Activated CD8-positive, alpha-beta memory T cell treated with anti-CD3 and anti-CD28 coated beads, Interleukin-2, amount 10 ng/mL, durations not matched to agents 7 days and 5 days (primary cell): ENCODE measurements around the gene PLAGL1. TPM values are rescaled to one million over a fixed set of nuclear protein-coding genes. Genes with fewer than 3 reads are reported as not detected.
"Not testable (repeated sequence)": the region's sequence is repeated elsewhere in the genome, so short reads cannot be mapped to it uniquely, and the experiment has no call there.

Source experiments
- ATAC-seq: fragments of 150-1000 bp; cut with Tn5 transposase; one replicate; pipeline ENCODE4 v1.10.0; 2021; ENCODE audit warnings: moderate library complexity
- CTCF ChIA-PET: fragments of 350-600 bp; sonication (Branson Sonifier 250); formaldehyde crosslinking; loops from one replicate; lab custom pipeline; 2021; ENCODE audit warnings: antibody characterized with exemption; lab: Charles Lee
- DNase-seq: peaks from one replicate; pipeline ENCODE4 v3.0.0-alpha.2; 2020
- H3K27ac Mint-ChIP-seq: one replicate; pipeline ENCODE4 v1.8.0; 2021; ENCODE audit warnings: mild to moderate bottlenecking, mixed read lengths
- H3K27me3 Mint-ChIP-seq: one replicate; pipeline ENCODE4 v1.8.0; 2021; ENCODE audit warnings: mixed read lengths
- H3K36me3 Mint-ChIP-seq: one replicate; pipeline ENCODE4 v1.8.0; 2021; ENCODE audit warnings: mild to moderate bottlenecking, mixed read lengths
- H3K4me1 Mint-ChIP-seq: one replicate; pipeline ENCODE4 v1.8.0; 2021; ENCODE audit warnings: mixed read lengths
- H3K4me3 Mint-ChIP-seq: one replicate; pipeline ENCODE4 v1.8.0; 2021; ENCODE audit warnings: mild to moderate bottlenecking, moderate library complexity, mixed read lengths
- H3K9me3 Mint-ChIP-seq: one replicate; pipeline ENCODE4 v1.8.0; 2022; ENCODE audit warnings: low read depth, mixed read lengths
- total RNA-seq, 2 experiments: library from RNA; stranded (reverse); gene quantifications; one replicate each; pipeline ENCODE4 v1.2.3, GENCODE V29; 2021

PLAGL1 gene
- total RNA-seq, 2 experiments from 2014 or later = 14.7 to 23.0 TPM

GRCh38 chr6:143937668-143937970, 70.4 kb downstream of the PLAGL1 start:
- Mint-ChIP-seq H3K4me3 (no peak overlapping the region), H3K9me3 (no peaks in the 10 kb centered on the region), H3K27me3 (peaks cover 10% of the 10 kb centered on the region), H3K27ac (no peak overlapping the region), H3K4me1 (peaks cover 12% of the 10 kb centered on the region), H3K36me3 (no peaks in the 10 kb centered on the region)
- CTCF ChIA-PET = interaction anchor here (1.0 kb wide), 1 partner anchor 12 kb away, joined by 3 read pairs; no protein-coding TSS in a partner anchor
- no peak for DNase-seq
- ATAC-seq = no peak

GRCh38 chr6:143936778-143937667, 71.0 kb downstream of the PLAGL1 start:
- DNase-seq (no peak), ATAC-seq (no peak)
- no peak overlapping the region for H3K4me3 Mint-ChIP-seq
- H3K27me3 Mint-ChIP-seq = peaks cover 15% of the 10 kb centered on the region
- no peaks in the 10 kb centered on the region for H3K36me3 Mint-ChIP-seq
- H3K27ac Mint-ChIP-seq = no peak overlapping the region
- H3K4me1 Mint-ChIP-seq = peaks cover 8% of the 10 kb centered on the region
- CTCF ChIA-PET = interaction anchor here (1.0 kb wide), 1 partner anchor 12 kb away, joined by 3 read pairs; no protein-coding TSS in a partner anchor
- no peaks in the 10 kb centered on the region for H3K9me3 Mint-ChIP-seq

GRCh38 chr6:143936347-143936746, 71.7 kb downstream of the PLAGL1 start:
- Mint-ChIP-seq H3K36me3 (no peaks in the 10 kb centered on the region), H3K27me3 (peaks cover 15% of the 10 kb centered on the region), H3K4me1 (peaks cover 3% of the 10 kb centered on the region), H3K4me3 (no peak overlapping the region), H3K27ac (no peak overlapping the region), H3K9me3 (no peaks in the 10 kb centered on the region)
- CTCF ChIA-PET = interaction anchor here (1.0 kb wide), 1 partner anchor 11 kb away, joined by 3 read pairs; no protein-coding TSS in a partner anchor
- no peak for DNase-seq
- ATAC-seq = no peak

- DNase-seq (no peak), ATAC-seq (no peak)
- Mint-ChIP-seq H3K36me3 (peaks cover 3% of the 10 kb centered on the region), H3K9me3 (peaks cover 5% of the 10 kb centered on the region), H3K27me3 (peaks cover 26% of the 10 kb centered on the region), H3K4me1 (peaks cover under 1% of the 10 kb centered on the region), H3K4me3 (no peak overlapping the region), H3K27ac (no peak overlapping the region)
- CTCF ChIA-PET = no interaction called here
Measured at GRCh38 chr6:143934867-143935266, 73.2 kb downstream of the PLAGL1 start.

- DNase-seq (no peak), ATAC-seq (no peak)
- Mint-ChIP-seq H3K9me3 (peaks cover 5% of the 10 kb centered on the region), H3K36me3 (peaks cover 4% of the 10 kb centered on the region), H3K27me3 (peaks cover 29% of the 10 kb centered on the region), H3K4me1 (no peaks in the 10 kb centered on the region), H3K27ac (no peak overlapping the region), H3K4me3 (no peak overlapping the region)
- CTCF ChIA-PET = no interaction called here
Measured at GRCh38 chr6:143934331-143934730, 73.7 kb downstream of the PLAGL1 start.

- Mint-ChIP-seq H3K4me3 (no peak overlapping the region), H3K27ac (no peak overlapping the region), H3K4me1 (no peaks in the 10 kb centered on the region), H3K27me3 (peaks cover 25% of the 10 kb centered on the region), H3K9me3 (peaks cover 5% of the 10 kb centered on the region), H3K36me3 (peaks cover 4% of the 10 kb centered on the region)
- CTCF ChIA-PET = no interaction called here
- DNase-seq (no peak), ATAC-seq (no peak)
Measured at GRCh38 chr6:143929975-143930374, 78.1 kb downstream of the PLAGL1 start.

GRCh38 chr6:143928853-143929252, 79.2 kb downstream of the PLAGL1 start:
- Mint-ChIP-seq H3K27me3 (peaks cover 29% of the 10 kb centered on the region), H3K9me3 (peaks cover 5% of the 10 kb centered on the region), H3K27ac (no peak overlapping the region)

GRCh38 chr6:143917026-143917425, 91.0 kb downstream of the PLAGL1 start:
- ATAC-seq, H3K4me1 Mint-ChIP-seq, DNase-seq, CTCF ChIA-PET, H3K27ac Mint-ChIP-seq, H3K36me3 Mint-ChIP-seq, H3K4me3 Mint-ChIP-seq: not testable (repeated sequence)
- peaks cover 15% of the 10 kb centered on the region for H3K9me3 Mint-ChIP-seq
- H3K27me3 Mint-ChIP-seq = peaks cover 14% of the 10 kb centered on the region

More at GRCh38 chr6:143928853-143929252, 79.2 kb downstream of the PLAGL1 start:
- Mint-ChIP-seq H3K4me1 (no peaks in the 10 kb centered on the region), H3K4me3 (no peak overlapping the region), H3K36me3 (peaks cover 4% of the 10 kb centered on the region)
- CTCF ChIA-PET = no interaction called here
- no peak for DNase-seq
- no peak for ATAC-seq

- peaks cover 11% of the 10 kb centered on the region for H3K9me3 Mint-ChIP-seq
- H3K36me3 Mint-ChIP-seq = peaks cover 3% of the 10 kb centered on the region
- no peak overlapping the region for H3K4me3 Mint-ChIP-seq
- peaks cover 11% of the 10 kb centered on the region for H3K27me3 Mint-ChIP-seq
- no peak for DNase-seq
- no peak overlapping the region for H3K27ac Mint-ChIP-seq
- CTCF ChIA-PET = no interaction called here
- no peaks in the 10 kb centered on the region for H3K4me1 Mint-ChIP-seq
- ATAC-seq = no peak
Measured at GRCh38 chr6:143912671-143913070, 95.4 kb downstream of the PLAGL1 start.

GRCh38 chr6:143911028-143911427, 97.0 kb downstream of the PLAGL1 start:
- DNase-seq (no peak), ATAC-seq (no peak)
- H3K4me3 Mint-ChIP-seq = no peak overlapping the region
- no peaks in the 10 kb centered on the region for H3K4me1 Mint-ChIP-seq
- H3K27ac Mint-ChIP-seq = no peak overlapping the region
- peaks cover 8% of the 10 kb centered on the region for H3K9me3 Mint-ChIP-seq
- CTCF ChIA-PET = no interaction called here
- H3K27me3 Mint-ChIP-seq = peaks cover 11% of the 10 kb centered on the region
- H3K36me3 Mint-ChIP-seq = peaks cover 3% of the 10 kb centered on the region

GRCh38 chr6:143902827-143903226, 105.2 kb downstream of the PLAGL1 start:
- Mint-ChIP-seq H3K4me1 (peaks cover 18% of the 10 kb centered on the region), H3K27me3 (no peaks in the 10 kb centered on the region), H3K27ac (no peak overlapping the region), H3K4me3 (no peak overlapping the region), H3K9me3 (peaks cover 3% of the 10 kb centered on the region), H3K36me3 (no peaks in the 10 kb centered on the region)
- DNase-seq (no peak), ATAC-seq (no peak)
- CTCF ChIA-PET = interaction anchor here (1.1 to 1.3 kb wide), 2 partner anchors 38 to 111 kb away, joined by 4 to 5 read pairs; no protein-coding TSS in a partner anchor

GRCh38 chr6:143901885-143902750, 105.9 kb downstream of the PLAGL1 start:
- peak; percentile 77 for ATAC-seq
- H3K27me3 Mint-ChIP-seq = no peaks in the 10 kb centered on the region
- peak overlapping the region; percentile 64 for H3K27ac Mint-ChIP-seq
- H3K4me1 Mint-ChIP-seq = peaks cover 18% of the 10 kb centered on the region
- no peak overlapping the region for H3K4me3 Mint-ChIP-seq
- no peaks in the 10 kb centered on the region for H3K36me3 Mint-ChIP-seq
- CTCF ChIA-PET = interaction anchor here (1.1 to 1.3 kb wide), 2 partner anchors 39 to 112 kb away, joined by 4 to 5 read pairs; no protein-coding TSS in a partner anchor
- no peak for DNase-seq
- H3K9me3 Mint-ChIP-seq = peaks cover 3% of the 10 kb centered on the region

- CTCF ChIA-PET = no interaction called here
- H3K4me1 Mint-ChIP-seq = peaks cover 18% of the 10 kb centered on the region
- no peak for ATAC-seq
Measured at GRCh38 chr6:143900358-143900757, 107.7 kb downstream of the PLAGL1 start.

More at GRCh38 chr6:143900358-143900757, 107.7 kb downstream of the PLAGL1 start:
- Mint-ChIP-seq H3K36me3 (no peaks in the 10 kb centered on the region), H3K9me3 (peaks cover 3% of the 10 kb centered on the region), H3K27ac (no peak overlapping the region), H3K27me3 (no peaks in the 10 kb centered on the region), H3K4me3 (no peak overlapping the region)
- no peak for DNase-seq
